K562 (cell line): ENCODE results near the gene GRIN1. TPM values are rescaled to one million over a fixed set of nuclear protein-coding genes. Genes with fewer than 3 reads are reported as not detected.
A peak's percentile ranks its signal among the peaks of the same experiment; 100 is the strongest.

Experiments
- ATAC-seq: fragments of 200-7000 bp; cut with Tn5 transposase; 3 replicates; pipeline ENCODE4 v1.9.1; 2020; ENCODE audit warnings: moderate library complexity
- BruUV-seq: library from RNA; stranded (reverse); fragments of 400-500 nt; replicated peaks from 2 replicates; lab custom pipeline; 2021; lab: Mats Ljungman, UMichigan
- CTCF ChIA-PET: fragments of 300-600 bp; formaldehyde crosslinking; extraction: SDS; loops from one replicate; lab custom pipeline; 2021; ENCODE audit warnings: low intra/inter-chr PET ratio; lab: Yijun Ruan, JAX
- POLR2A ChIA-PET: fragments of 300-600, 350-650 bp; sonication (Branson Sonifier 250); formaldehyde crosslinking; extraction: SDS; loops from one replicate; lab custom pipeline; 2021; ENCODE audit warnings: antibody characterized with exemption, inconsistent platforms; lab: Yijun Ruan, JAX
- DNase-seq, 4 experiments: peaks; one replicate each; pipeline versions ENCODE4 v3.0.0 to v3.0.0-alpha.2; 2011 to 2018; ENCODE audit warnings: low spot score in 3 of 4, mixed read lengths in 3 of 4; ENCODE audit errors: extremely low read depth in 1 of 4
- FAIRE-seq: peaks from 2 replicates; lab custom pipeline; 2011; peaks lifted over from hg19 to GRCh38; lab: Jason Lieb, UNC
- H2AFZ ChIP-seq: 2 replicates; pipeline ENCODE4 v1.6.0; 2011; ENCODE audit warnings: low read depth, low read length, control low read depth, inconsistent platforms
- H3K27ac ChIP-seq: fragments of 200-600 bp; 3 replicates; pipeline ENCODE4 v1.8.0; 2011; ENCODE audit warnings: low read depth, mild to moderate bottlenecking, control low read depth, inconsistent platforms, low read length, moderate library complexity, mixed read lengths; ENCODE audit errors: extremely low read depth
- H3K27me3 ChIP-seq, 2 experiments: fragments of 300-600 bp in 1 of 2; 2 replicates in 1 of 2; 3 replicates in 1 of 2; pipeline versions ENCODE4 v1.6.0 to v1.8.0; 2011; ENCODE audit warnings: inconsistent platforms in 2 of 2, low read length in 2 of 2, mild to moderate bottlenecking in 1 of 2, mixed read lengths in 1 of 2, moderate library complexity in 1 of 2; ENCODE audit not compliant: control insufficient read depth in 2 of 2, insufficient read depth in 2 of 2
- H3K36me3 ChIP-seq: fragments of 300-600 bp; 3 replicates; pipeline ENCODE4 v1.8.0; 2011; ENCODE audit warnings: mild to moderate bottlenecking, low read length, inconsistent platforms; ENCODE audit not compliant: control insufficient read depth, insufficient read depth
- H3K4me1 ChIP-seq, 2 experiments: fragments of 200-600 bp in 1 of 2; replicated peaks in 1 of 2; 2 replicates in 1 of 2; 3 replicates in 1 of 2; pipeline versions ENCODE4 v1.5.1 to v1.8.0; 2011; ENCODE audit warnings: inconsistent platforms in 2 of 2, low read length in 2 of 2, mild to moderate bottlenecking in 1 of 2, mixed read lengths in 1 of 2, moderate library complexity in 1 of 2; ENCODE audit not compliant: control insufficient read depth in 2 of 2, insufficient read depth in 2 of 2
- H3K4me2 ChIP-seq: 2 replicates; pipeline ENCODE4 v1.6.1; 2011; ENCODE audit warnings: low read length, control low read depth, inconsistent platforms, mixed read lengths; ENCODE audit not compliant: insufficient read depth
- H3K4me3 ChIP-seq: fragments of 200-600 bp; sonication (generic), shearing (Covaris generic); 2 replicates; pipeline ENCODE4 v1.5.1; 2016; ENCODE audit warnings: control low read depth, inconsistent platforms
- H3K79me2 ChIP-seq: fragments of 200-600 bp; 3 replicates; pipeline ENCODE4 v1.8.0; 2011; ENCODE audit warnings: low read length, inconsistent platforms; ENCODE audit not compliant: control insufficient read depth, insufficient read depth
- H3K9ac ChIP-seq, 2 experiments: 2 replicates each; pipeline versions ENCODE4 v1.6.0 to v1.6.1; 2011; ENCODE audit warnings: low read depth in 2 of 2, low read length in 2 of 2, control low read depth in 1 of 2, inconsistent platforms in 1 of 2, mild to moderate bottlenecking in 1 of 2, mixed read lengths in 1 of 2; ENCODE audit not compliant: insufficient read depth in 1 of 2
- H3K9me1 ChIP-seq: one replicate; pipeline ENCODE4 v1.6.0; 2011; ENCODE audit warnings: inconsistent platforms, mild to moderate bottlenecking, low read length, moderate library complexity; ENCODE audit not compliant: control insufficient read depth, insufficient read depth
- H3K9me3 ChIP-seq: replicated peaks from 2 replicates; pipeline ENCODE4 v1.5.1; 2011; ENCODE audit warnings: low read depth, low read length, inconsistent platforms; ENCODE audit not compliant: control insufficient read depth, insufficient read depth
- H4K20me1 ChIP-seq: replicated peaks from 2 replicates; pipeline ENCODE4 v1.6.1; 2011; ENCODE audit warnings: low read length, inconsistent platforms, mixed read lengths; ENCODE audit not compliant: control insufficient read depth, insufficient read depth
- ARID3B ChIP-seq: fragments of 250-450 bp; sonication (Bioruptor Pico); IDR thresholded peaks from 2 replicates; pipeline ENCODE4 v1.4.0; 2020; ENCODE audit warnings: borderline replicate concordance
- CBFB ChIP-seq: sonication (generic); formaldehyde crosslinking; IDR thresholded peaks from 2 replicates; pipeline ENCODE4 v1.4.0; 2020; ENCODE audit warnings: mild to moderate bottlenecking, missing genetic modification reagents
- FOXO4 ChIP-seq: fragments of 450-650 bp; formaldehyde crosslinking; IDR thresholded peaks from 2 replicates; pipeline ENCODE4 v1.4.0; 2020; ENCODE audit warnings: mild to moderate bottlenecking, moderate library complexity
- HBP1 ChIP-seq: fragments of 450-650 bp; formaldehyde crosslinking; IDR thresholded peaks from 2 replicates; pipeline ENCODE4 v1.4.0; 2022; ENCODE audit warnings: missing genetic modification characterization
- HDAC2 ChIP-seq: fragments of 450-650 bp; IDR thresholded peaks from 2 replicates; pipeline ENCODE4 v1.6.1; 2016; ENCODE audit warnings: mild to moderate bottlenecking
- LEF1 ChIP-seq: fragments of 450-650 bp; IDR thresholded peaks from 2 replicates; pipeline ENCODE4 v1.6.1; 2016; ENCODE audit warnings: mild to moderate bottlenecking
- MYC ChIP-seq, 2 experiments: fragments of 250-450 bp in 1 of 2; sonication (Bioruptor Pico) in 1 of 2; IDR thresholded peaks; 2 replicates each; pipeline versions ENCODE4 v1.5.1 to v1.6.1; 2012 to 2021; ENCODE audit warnings: low read depth in 2 of 2, borderline replicate concordance in 1 of 2, improper control_type of control experiment in 1 of 2, low read length in 1 of 2, mild to moderate bottlenecking in 1 of 2, moderate library complexity in 1 of 2
- NKRF ChIP-seq: fragments of 450-650 bp; IDR thresholded peaks from 2 replicates; pipeline ENCODE4 v1.6.1; 2016; ENCODE audit warnings: borderline replicate concordance
- PHF8 ChIP-seq: fragments of 200-600 bp; sonication (generic); IDR thresholded peaks from 2 replicates; pipeline ENCODE4 v1.6.1; 2012; ENCODE audit warnings: mixed run types, mild to moderate bottlenecking, inconsistent platforms, low read length, moderate library complexity, borderline replicate concordance
- PKNOX1 ChIP-seq: fragments of 450-650 bp; IDR thresholded peaks from 2 replicates; pipeline ENCODE4 v1.6.1; 2016
- SAP30 ChIP-seq: fragments of 200-600 bp; sonication (generic); IDR thresholded peaks from 2 replicates; pipeline ENCODE4 v1.6.1; 2012; ENCODE audit warnings: borderline replicate concordance, low read depth, mild to moderate bottlenecking, moderate library complexity, low read length, control low read depth, inconsistent platforms; ENCODE audit not compliant: insufficient read depth, poor library complexity, severe bottlenecking
- WGBS: fragments of 100-300 bp; shearing (Covaris generic); methylation state at CpG from one replicate; pipeline ENCODE4 v1.1.6; 2016; ENCODE audit warnings: low coverage, mixed read lengths; ENCODE audit not compliant: insufficient coverage; ENCODE audit errors: missing lambda C conversion rate; 5-methylcytosine and 5-hydroxymethylcytosine counted together
- in situ Hi-C: fragments of 300-500 bp; cut with MboI; formaldehyde crosslinking; loops from 4 replicates; pipeline ENCODE4 v1.15.0; 2018; ENCODE audit warnings: inconsistent platforms, mixed read lengths
- intact Hi-C: fragments of 100-400 bp; cut with micrococcal nuclease; formaldehyde crosslinking; loops from 2 replicates; pipeline ENCODE4 v1.14.2; 2022
- polyA plus RNA-seq, 8 experiments: library from polyadenylated mRNA; depleted of rRNA in 4 of 8; stranded (reverse) in 5 of 8; unstranded in 3 of 8; fragments of >200 nt; fragmentation: Nextera tagmentation in 2 of 8; fragmentation: Illumina TruSeq in 1 of 8; extraction: Ambion mirVana in 2 of 8; extraction: Trizol in 1 of 8; gene quantifications; 2 replicates each; pipeline versions ENCODE4 v1.2.1 to v1.2.3, GENCODE V29; 2011 to 2014; ENCODE audit warnings: inconsistent platforms in 1 of 8, missing spikeins in 1 of 8
- total RNA-seq, 7 experiments: library from RNA; depleted of rRNA in 6 of 7; stranded (reverse); fragments of >200 nt in 6 of 7; fragmentation: Illumina TruSeq in 2 of 7; extraction: Trizol in 2 of 7; gene quantifications; 2 replicates each; pipeline versions ENCODE4 v1.2.1 to v1.2.3, GENCODE V29; 2011 to 2021; ENCODE audit warnings: low replicate concordance in 1 of 7

GRIN1 gene
- total and polyA plus RNA-seq, 9 of the 15 experiments (the other 6 are each of a cell fraction or from before 2014, with no cell fraction given): 0.03 to 0.35 (median 0.16) TPM; not detected in 6

GRCh38 chr9:137188086-137188489, 49.1 kb downstream of the GRIN1 start:
- H3K36me3 ChIP-seq: peaks cover 70% of the 10 kb centered on the region; the same call in 2 of the 3 replicates
- peaks cover 20 to 90% of the 10 kb centered on the region in 2 experiments for H3K4me1 ChIP-seq
- peak overlapping the region; percentile 98 for H3K4me3 ChIP-seq
- no peak for DNase-seq
- peak overlapping the region; percentile 87 for H2AFZ ChIP-seq
- H3K27ac ChIP-seq: peak overlapping the region; percentile 94
- H4K20me1 ChIP-seq: peaks cover 8% of the 10 kb centered on the region
- TSS peak; percentile 85 for BruUV-seq
- H3K79me2 ChIP-seq: peaks cover 43% of the 10 kb centered on the region
- peak overlapping the region; percentile 98 for H3K4me2 ChIP-seq
- ChIA-PET CTCF (interaction anchor here (0.6 to 2.5 kb wide), 3 partner anchors 40 to 139 kb away, joined by 3 to 19 read pairs (median 4); partner anchors contain the start of gene RNF224), POLR2A (interaction anchor here (0.5 to 6.7 kb wide), 11 partner anchors 9 to 375 kb away, joined by 3 to 56 read pairs (median 6); partner anchors contain the start of genes NDOR1, NRARP, RNF224 and TMEM203)
- no peak for FAIRE-seq
- WGBS: 1% methylated on average over 28 of the region's 31 CpGs
- intact Hi-C loops (loop anchor here (1.0 kb wide), 1 partner anchor 39 kb away; the partner anchor contains the start of gene RNF224), in situ Hi-C loops (loop anchor here (5.0 kb wide), 1 partner anchor 39 kb away; the partner anchor contains the start of genes CYSRT1 and RNF224)
- peak overlapping the region; percentile 93 to 96 for H3K9ac ChIP-seq
- no peaks in the 10 kb centered on the region for H3K9me1 ChIP-seq
- peak; percentile 4 for ATAC-seq
- no peaks in the 10 kb centered on the region for H3K27me3 ChIP-seq
- no peaks in the 10 kb centered on the region for H3K9me3 ChIP-seq
- TF ChIP-seq MYC (IDR thresholded peaks at IDR 0.05; ENCODE audit: low read depth, low read length) (no peak), MYC (CRISPR knock-in tag; IDR thresholded peaks at IDR 0.05; ENCODE audit: borderline replicate concordance, low read depth) (peak; percentile 36; the same call in 1 of the 2 replicates), SAP30 (peak; percentile 84), HBP1 (CRISPR knock-in tag) (0 out of 2 replicates have a peak, but pooled peaks have one; percentile 44), NKRF (peak; percentile 92), FOXO4 (CRISPR knock-in tag) (peak; percentile 78; the same call in 1 of the 2 replicates), CBFB (CRISPR knock-in tag) (0 out of 2 replicates have a peak, but pooled peaks have one; percentile 65), HDAC2 (0 out of 2 replicates have a peak, but pooled peaks have one; percentile 37), PHF8 (peak; percentile 86), LEF1 (no peak), PKNOX1 (peak; percentile 37; the same call in 1 of the 2 replicates), ARID3B (CRISPR knock-in tag) (0 out of 2 replicates have a peak, but pooled peaks have one; percentile 62)
